IMR-90 (cell line): ENCODE results near the gene GALNT14. TPM values are rescaled to one million over a fixed set of nuclear protein-coding genes. Genes with fewer than 3 reads are reported as not detected.

ENCODE experiments used
- ATAC-seq: fragments of 200-7000 bp; cut with Tn5 transposase; 2 replicates; pipeline ENCODE4 v1.9.1; 2020; ENCODE audit warnings: low read depth, mild to moderate bottlenecking, moderate library complexity
- BruUV-seq: library from RNA; stranded (reverse); fragments of 400-500 nt; replicated peaks from 2 replicates; lab custom pipeline; 2021; lab: Mats Ljungman, UMichigan
- CTCF ChIA-PET: fragments of 300-600 bp; formaldehyde crosslinking; extraction: SDS; loops from one replicate; lab custom pipeline; 2021; ENCODE audit warnings: antibody characterized with exemption; lab: Yijun Ruan, JAX
- POLR2A ChIA-PET: fragments of 300-600 bp; sonication (Branson Sonifier 250); formaldehyde crosslinking; loops from one replicate; lab custom pipeline; 2022; ENCODE audit warnings: antibody characterized with exemption; ENCODE audit not compliant: unreplicated experiment; lab: Charles Lee
- DNase-seq: peaks from one replicate; pipeline ENCODE4 v3.0.0; 2013
- H2AFZ ChIP-seq: replicated peaks from 2 replicates; pipeline ENCODE3; 2013; ENCODE audit warnings: low read length, mild to moderate bottlenecking; ENCODE audit not compliant: poor library complexity
- H2AK5ac ChIP-seq: 2 replicates; pipeline ENCODE4 v1.6.1; 2013; ENCODE audit warnings: low read depth, low read length, inconsistent platforms
- H2AK9ac ChIP-seq: replicated peaks from 2 replicates; pipeline ENCODE3; 2013; ENCODE audit warnings: mild to moderate bottlenecking, low read depth, low read length, moderate library complexity; ENCODE audit not compliant: poor library complexity
- H2BK120ac ChIP-seq: 2 replicates; pipeline ENCODE4 v1.6.1; 2013; ENCODE audit warnings: low read depth, low read length, inconsistent platforms
- H2BK15ac ChIP-seq: 3 replicates; pipeline ENCODE4 v1.6.1; 2013; ENCODE audit warnings: low read depth, low read length, inconsistent platforms
- H2BK20ac ChIP-seq: 2 replicates; pipeline ENCODE4 v1.6.1; 2013; ENCODE audit warnings: low read depth, mild to moderate bottlenecking, inconsistent platforms, low read length, moderate library complexity
- H2BK5ac ChIP-seq: 2 replicates; pipeline ENCODE4 v1.6.1; 2013; ENCODE audit warnings: mild to moderate bottlenecking, low read depth, low read length, inconsistent platforms; ENCODE audit not compliant: poor library complexity, severe bottlenecking
- H3K14ac ChIP-seq: replicated peaks from 2 replicates; pipeline ENCODE4 v1.6.1; 2013; ENCODE audit warnings: low read depth, low read length, inconsistent platforms
- H3K18ac ChIP-seq: 2 replicates; pipeline ENCODE4 v1.6.1; 2013; ENCODE audit warnings: low read depth, low read length, control low read depth
- H3K23ac ChIP-seq: 2 replicates; pipeline ENCODE4 v1.6.1; 2013; ENCODE audit warnings: low read depth, low read length, inconsistent platforms
- H3K27ac ChIP-seq: 2 replicates; pipeline ENCODE4 v1.5.1; 2013; ENCODE audit warnings: mild to moderate bottlenecking, control low read depth, low read length; ENCODE audit not compliant: insufficient read depth
- H3K27me3 ChIP-seq: 2 replicates; pipeline ENCODE4 v1.6.1; 2013; ENCODE audit warnings: low read length; ENCODE audit not compliant: control insufficient read depth, insufficient read depth
- H3K36me3 ChIP-seq: 2 replicates; pipeline ENCODE4 v1.6.1; 2013; ENCODE audit warnings: low read length, mixed read lengths; ENCODE audit not compliant: control insufficient read depth, insufficient read depth
- H3K4ac ChIP-seq: 2 replicates; pipeline ENCODE4 v1.6.1; 2013; ENCODE audit warnings: low read depth, low read length, inconsistent platforms
- H3K4me1 ChIP-seq: 2 replicates; pipeline ENCODE4 v1.6.1; 2013; ENCODE audit warnings: low read length, mixed read lengths; ENCODE audit not compliant: control insufficient read depth, insufficient read depth
- H3K4me2 ChIP-seq: 2 replicates; pipeline ENCODE4 v1.6.1; 2013; ENCODE audit warnings: low read depth, mild to moderate bottlenecking, control low read depth, low read length, moderate library complexity
- H3K4me3 ChIP-seq: 2 replicates; pipeline ENCODE4 v1.5.1; 2013; ENCODE audit warnings: low read depth, mild to moderate bottlenecking, control low read depth, low read length, moderate library complexity; ENCODE audit not compliant: insufficient read depth
- H3K56ac ChIP-seq: 2 replicates; pipeline ENCODE4 v1.6.1; 2013; ENCODE audit warnings: low read length, inconsistent platforms; ENCODE audit not compliant: insufficient read depth; ENCODE audit errors: extremely low read depth
- H3K79me1 ChIP-seq, 2 experiments: 2 replicates each; pipeline ENCODE4 v1.6.1; 2013; ENCODE audit warnings: low read length in 2 of 2, inconsistent platforms in 1 of 2, low read depth in 1 of 2
- H3K9ac ChIP-seq: 2 replicates; pipeline ENCODE4 v1.6.1; 2013; ENCODE audit warnings: low read depth, low read length, control low read depth
- H3K9me1 ChIP-seq: 2 replicates; pipeline ENCODE4 v1.6.1; 2013; ENCODE audit warnings: low read length, inconsistent platforms; ENCODE audit not compliant: insufficient read depth
- H3K9me3 ChIP-seq: 2 replicates; pipeline ENCODE4 v1.6.1; 2013; ENCODE audit warnings: low read length; ENCODE audit not compliant: control insufficient read depth, insufficient read depth
- H4K20me1 ChIP-seq: 2 replicates; pipeline ENCODE4 v1.6.1; 2013; ENCODE audit warnings: low read length, inconsistent platforms; ENCODE audit not compliant: insufficient read depth
- H4K5ac ChIP-seq: 2 replicates; pipeline ENCODE4 v1.6.1; 2013; ENCODE audit warnings: mild to moderate bottlenecking, low read depth, low read length, control low read depth
- H4K8ac ChIP-seq, 2 experiments: 2 replicates each; pipeline ENCODE4 v1.6.1; 2013; ENCODE audit warnings: low read depth in 2 of 2, low read length in 2 of 2, control low read depth in 1 of 2, inconsistent platforms in 1 of 2
- H4K91ac ChIP-seq: 2 replicates; pipeline ENCODE4 v1.6.1; 2013; ENCODE audit warnings: low read depth, low read length, inconsistent platforms; ENCODE audit not compliant: insufficient read depth
- BHLHE40 ChIP-seq: fragments of 150-350 bp; IDR thresholded peaks from 2 replicates; pipeline ENCODE4 v1.6.1; 2016; ENCODE audit warnings: mild to moderate bottlenecking, low read depth, low read length
- CEBPB ChIP-seq: IDR thresholded peaks from 2 replicates; pipeline ENCODE4 v1.6.1; 2012; ENCODE audit warnings: low read depth, low read length, improper control_type of control experiment
- CHD1 ChIP-seq: IDR thresholded peaks from 2 replicates; pipeline ENCODE4 v1.6.1; 2012; ENCODE audit warnings: low read depth, low read length, improper control_type of control experiment
- CTCF ChIP-seq: conservative IDR thresholded peaks from 2 replicates; pipeline ENCODE4 v1.5.1; 2012; ENCODE audit warnings: mild to moderate bottlenecking, low read depth, low read length, improper control_type of control experiment
- FOS ChIP-seq: fragments of 150-350 bp; IDR thresholded peaks from 2 replicates; pipeline ENCODE4 v1.6.1; 2016; ENCODE audit warnings: low read depth, low read length
- MAZ ChIP-seq: IDR thresholded peaks from 2 replicates; pipeline ENCODE4 v1.6.1; 2012; ENCODE audit warnings: low read depth, mild to moderate bottlenecking, low read length, improper control_type of control experiment, moderate library complexity, borderline replicate concordance
- NFE2L2 ChIP-seq: fragments of 150-350 bp; IDR thresholded peaks from 2 replicates; pipeline ENCODE4 v1.6.1; 2016; ENCODE audit warnings: low read depth, mild to moderate bottlenecking, low read length
- POLR2A ChIP-seq: IDR thresholded peaks from 2 replicates; pipeline ENCODE4 v1.6.1; 2012; ENCODE audit warnings: mild to moderate bottlenecking, low read depth, low read length
- RAD21 ChIP-seq: IDR thresholded peaks from 2 replicates; pipeline ENCODE4 v1.6.1; 2012; ENCODE audit warnings: low read length, improper control_type of control experiment
- RCOR1 ChIP-seq: IDR thresholded peaks from 2 replicates; pipeline ENCODE4 v1.6.1; 2012; ENCODE audit warnings: mild to moderate bottlenecking, low read length, improper control_type of control experiment; ENCODE audit not compliant: insufficient replicate concordance
- RFX5 ChIP-seq: IDR thresholded peaks from 2 replicates; pipeline ENCODE4 v1.8.0; 2012; ENCODE audit warnings: low read depth, mild to moderate bottlenecking, low read length, moderate library complexity
- SMC3 ChIP-seq: fragments of 150-350 bp; IDR thresholded peaks from 2 replicates; pipeline ENCODE4 v1.6.1; 2016; ENCODE audit warnings: low read depth, mild to moderate bottlenecking, antibody characterized with exemption, low read length, moderate library complexity
- USF2 ChIP-seq: fragments of 150-350 bp; IDR thresholded peaks from 2 replicates; pipeline ENCODE4 v1.6.1; 2017; ENCODE audit warnings: mild to moderate bottlenecking, antibody characterized with exemption, low read length, low read depth
- WGBS, 2 experiments: methylation state at CpG; one replicate each; pipeline versions ENCODE4 v1.1.5 to v1.1.7; 2013; ENCODE audit warnings: missing lambda C conversion rate in 2 of 2; ENCODE audit not compliant: insufficient read length in 1 of 2; ENCODE audit errors: extremely low coverage in 2 of 2; 5-methylcytosine and 5-hydroxymethylcytosine counted together
- dilution Hi-C: fragments of 300-500 bp; cut with HindIII; formaldehyde crosslinking; loops from one replicate; pipeline ENCODE4 v1.14.3; 2018; ENCODE audit warnings: low sequenced_read_pairs; ENCODE audit not compliant: unreplicated experiment
- in situ Hi-C: fragments of 300-500 bp; cut with MboI; formaldehyde crosslinking; loops from 3 replicates; pipeline ENCODE4 v1.14.3; 2019; ENCODE audit warnings: low sequenced_read_pairs, inconsistent platforms, mixed read lengths
- intact Hi-C: fragments of 100-400 bp; cut with micrococcal nuclease; formaldehyde crosslinking; loops from 2 replicates; pipeline ENCODE4 v1.10.0; 2022
- polyA plus RNA-seq, 3 experiments: library from polyadenylated mRNA; depleted of rRNA; stranded (reverse); fragments of >200 nt; gene quantifications; 2 replicates each; pipeline ENCODE4 v1.2.3, GENCODE V29; 2012; ENCODE audit warnings: low replicate concordance in 1 of 3
- total RNA-seq: library from RNA; depleted of rRNA; stranded (reverse); fragments of >200 nt; gene quantifications from 2 replicates; pipeline ENCODE4 v1.2.3, GENCODE V29; 2012

Gene GALNT14
- total and polyA plus RNA-seq, 2 of the 4 experiments (the other 2 are of a cell fraction) = 0.15 to 0.18 TPM

DNA sequence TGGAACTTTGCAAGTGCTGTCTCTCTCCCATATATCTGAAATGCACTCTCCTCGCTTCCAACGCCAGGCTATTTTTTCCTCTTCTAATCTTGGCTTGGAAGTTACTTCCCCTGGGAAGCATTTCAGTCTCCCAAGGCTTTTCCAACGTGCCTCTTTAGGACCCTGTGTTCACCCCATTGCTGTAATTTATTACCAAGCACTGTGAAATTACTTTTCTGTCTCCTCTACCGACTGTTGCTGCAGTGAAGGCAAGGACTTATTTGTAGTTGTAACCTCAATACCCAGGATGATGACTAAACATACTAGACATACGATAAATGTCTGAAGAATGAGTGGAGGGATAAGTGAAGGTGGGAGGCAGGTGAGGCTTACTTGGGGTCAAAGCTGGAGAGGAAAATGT, 163.7 kb downstream of the GALNT14 start:
- Histone ChIP-seq H3K36me3 (no peaks in the 10 kb centered on the region), H3K4ac (no peak overlapping the region), H3K27ac (no peak overlapping the region), H2AK5ac (no peak overlapping the region), H2BK20ac (no peak overlapping the region), H3K9ac (no peak overlapping the region), H2AFZ (no peak overlapping the region), H3K14ac (no peak overlapping the region), H4K91ac (no peak overlapping the region), H2BK120ac (no peak overlapping the region), H2AK9ac (no peak overlapping the region), H3K79me1 (no peaks in the 10 kb centered on the region), H3K4me1 (no peaks in the 10 kb centered on the region), H2BK5ac (no peak overlapping the region), H3K9me1 (no peaks in the 10 kb centered on the region), H4K20me1 (no peaks in the 10 kb centered on the region), H3K18ac (no peak overlapping the region), H3K4me2 (no peak overlapping the region), H3K4me3 (no peak overlapping the region), H4K8ac (no peak overlapping the region), H2BK15ac (no peak overlapping the region), H3K9me3 (no peaks in the 10 kb centered on the region; the same call in 1 of the 2 replicates), H3K23ac (no peak overlapping the region), H4K5ac (no peak overlapping the region), H3K56ac (no peak overlapping the region), H3K27me3 (peaks cover 1% of the 10 kb centered on the region; the same call in 1 of the 2 replicates)
- TF ChIP-seq MAZ (no peak), USF2 (no peak), CTCF (no peak), RAD21 (no peak), FOS (no peak), POLR2A (no peak), RFX5 (no peak), NFE2L2 (no peak), SMC3 (no peak), CHD1 (no peak), CEBPB (no peak), RCOR1 (no peak), BHLHE40 (no peak)
- ChIA-PET POLR2A (no interaction called here), CTCF (no interaction called here)
- ATAC-seq (no peak), DNase-seq (no peak)
- dilution Hi-C loops = no loop called here
- in situ Hi-C loops = no loop called here
- no CpG with 5 or more reads among the region's 5 CpGs for WGBS, 2 experiments
- no TSS peak for BruUV-seq
- intact Hi-C loops = no loop called here
